DOHH2 (cell line): Measurements from ENCODE around the gene ST3GAL3.

Experiments
- H3F3A ChIP-seq: fragments of 200-600 bp; sonication (generic), shearing (Covaris generic); 2 replicates; pipeline ENCODE4 v1.6.0; 2016; ENCODE audit warnings: antibody characterized with exemption, mild to moderate bottlenecking; ENCODE audit not compliant: control insufficient read depth, insufficient read depth
- H3K27ac ChIP-seq: fragments of 200-600 bp; sonication (generic); 2 replicates; pipeline ENCODE4 v1.5.1; 2014; ENCODE audit warnings: low read depth, mild to moderate bottlenecking, low read length, moderate library complexity
- H3K27me3 ChIP-seq: fragments of 200-600 bp; sonication (generic); 2 replicates; pipeline ENCODE4 v1.6.1; 2014; ENCODE audit warnings: mild to moderate bottlenecking, low read length, mixed read lengths; ENCODE audit not compliant: control insufficient read depth
- H3K36me3 ChIP-seq: fragments of 200-600 bp; sonication (generic); 2 replicates; pipeline ENCODE4 v1.6.1; 2014; ENCODE audit warnings: mild to moderate bottlenecking, low read length, moderate library complexity, mixed read lengths; ENCODE audit not compliant: control insufficient read depth
- H3K4me1 ChIP-seq: fragments of 200-600 bp; sonication (generic); 2 replicates; pipeline ENCODE4 v1.6.1; 2014; ENCODE audit warnings: mild to moderate bottlenecking, low read length, mixed read lengths; ENCODE audit not compliant: control insufficient read depth
- H3K4me2 ChIP-seq: fragments of 200-600 bp; sonication (generic); 2 replicates; pipeline ENCODE4 v1.6.0; 2014; ENCODE audit warnings: mild to moderate bottlenecking, low read length, moderate library complexity
- H3K4me3 ChIP-seq: fragments of 200-600 bp; sonication (generic); 2 replicates; pipeline ENCODE4 v1.5.1; 2014; ENCODE audit warnings: mild to moderate bottlenecking, low read length, mixed read lengths
- H3K79me2 ChIP-seq: fragments of 200-600 bp; sonication (generic); 2 replicates; pipeline ENCODE4 v1.6.1; 2014; ENCODE audit warnings: mild to moderate bottlenecking, low read length, mixed read lengths; ENCODE audit not compliant: control insufficient read depth
- H3K9me2 ChIP-seq: fragments of 200-600 bp; sonication (generic); replicated peaks from 2 replicates; pipeline ENCODE4 v1.6.1; 2014; ENCODE audit warnings: mild to moderate bottlenecking, low read length, mixed read lengths; ENCODE audit not compliant: control insufficient read depth
- H3K9me3 ChIP-seq: fragments of 200-600 bp; sonication (generic); 2 replicates; pipeline ENCODE4 v1.6.1; 2014; ENCODE audit warnings: antibody characterized with exemption, low read length, mixed read lengths; ENCODE audit not compliant: control insufficient read depth, insufficient read depth
- H4K20me1 ChIP-seq: fragments of 200-600 bp; sonication (generic); 2 replicates; pipeline ENCODE4 v1.6.0; 2014; ENCODE audit warnings: low read depth, mild to moderate bottlenecking, antibody characterized with exemption, low read length, moderate library complexity; ENCODE audit not compliant: control insufficient read depth, insufficient read depth
- CTCF ChIP-seq: fragments of 200-600 bp; sonication (generic); IDR thresholded peaks from one replicate; pipeline ENCODE4 v1.5.1; 2014; ENCODE audit warnings: antibody characterized with exemption, mild to moderate bottlenecking, low read depth, low read length; ENCODE audit not compliant: poor library complexity, severe bottlenecking
- EZH2phosphoT487 ChIP-seq: fragments of 200-600 bp; sonication (generic); IDR thresholded peaks from 2 replicates; pipeline ENCODE4 v1.6.1; 2017; ENCODE audit warnings: borderline replicate concordance, mild to moderate bottlenecking, antibody characterized with exemption, low read length, moderate library complexity, mixed read lengths

The ST3GAL3 gene

DNA sequence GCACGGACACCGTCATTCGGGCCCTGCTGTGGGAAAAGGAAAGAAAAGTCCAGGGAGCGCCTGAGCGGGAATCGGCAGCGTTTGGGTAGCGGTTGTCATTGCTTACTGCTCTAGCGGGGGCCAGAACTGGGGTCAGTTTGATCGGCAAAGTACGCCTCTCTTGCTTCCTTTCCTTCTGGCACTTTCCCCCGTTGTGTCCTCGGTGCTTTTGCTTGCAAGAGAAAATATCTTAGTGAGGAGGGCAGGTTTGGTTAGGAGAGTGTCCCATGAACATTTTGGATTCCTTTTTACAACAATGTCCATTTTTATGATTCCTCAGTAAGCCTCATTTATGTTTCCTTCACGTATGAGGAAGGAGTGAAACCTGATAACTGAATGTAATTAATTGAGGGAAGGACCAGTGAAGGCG is 670 bp downstream of the ST3GAL3 start:
- peaks cover 75% of the 10 kb centered on the region for H3K36me3 ChIP-seq

DNA sequence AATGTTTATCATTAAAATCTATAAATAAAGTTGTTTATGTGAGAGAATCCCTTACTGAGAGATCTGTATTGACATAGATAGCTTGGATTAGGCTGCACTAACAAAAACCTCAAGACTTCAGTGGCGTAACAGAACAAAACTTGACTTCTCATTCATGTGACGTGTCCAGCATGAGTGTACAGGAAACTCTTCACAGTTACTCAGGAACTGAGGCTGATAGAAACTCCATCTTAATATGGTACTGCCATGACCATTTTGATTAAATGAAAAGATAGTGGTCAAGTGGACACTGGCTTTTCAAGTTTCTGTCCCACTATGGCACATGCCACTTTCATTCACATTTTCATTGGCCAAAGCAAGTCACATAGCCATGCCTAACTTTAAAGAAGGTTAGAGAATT is 3.7 kb downstream of the ST3GAL3 start:
- Histone ChIP-seq H3K27me3 (no peaks in the 10 kb centered on the region), H3F3A (no peaks in the 10 kb centered on the region), H4K20me1 (no peaks in the 10 kb centered on the region), H3K36me3 (peaks cover 46% of the 10 kb centered on the region), H3K79me2 (peaks cover 76% of the 10 kb centered on the region), H3K9me2 (no peaks in the 10 kb centered on the region), H3K9me3 (no peaks in the 10 kb centered on the region), H3K27ac (no peak overlapping the region), H3K4me3 (no peak overlapping the region), H3K4me1 (peaks cover 18% of the 10 kb centered on the region), H3K4me2 (no peak overlapping the region)
- no peak for TF ChIP-seq EZH2phosphoT487
- no peak for TF ChIP-seq CTCF

More for the DNA sequence above, 670 bp downstream of the ST3GAL3 start:
- Histone ChIP-seq H3K79me2 (peaks cover 66% of the 10 kb centered on the region), H3K4me3 (peak overlapping the region; percentile 88), H3K27me3 (no peaks in the 10 kb centered on the region), H3K9me2 (no peaks in the 10 kb centered on the region), H3F3A (peaks cover 4% of the 10 kb centered on the region; the same call in 1 of the 2 replicates), H3K4me2 (peak overlapping the region; percentile 64), H3K4me1 (peaks cover 26% of the 10 kb centered on the region), H3K9me3 (no peaks in the 10 kb centered on the region), H3K27ac (peak overlapping the region; percentile 55), H4K20me1 (no peaks in the 10 kb centered on the region)
- no peak for TF ChIP-seq CTCF
- TF ChIP-seq EZH2phosphoT487: no peak

- Histone ChIP-seq H3K79me2 (peaks cover 69% of the 10 kb centered on the region), H3K4me1 (peaks cover 12% of the 10 kb centered on the region), H3K9me2 (no peaks in the 10 kb centered on the region), H3F3A (no peaks in the 10 kb centered on the region), H4K20me1 (no peaks in the 10 kb centered on the region), H3K4me3 (no peak overlapping the region), H3K36me3 (peaks cover 41% of the 10 kb centered on the region), H3K27ac (no peak overlapping the region), H3K27me3 (no peaks in the 10 kb centered on the region), H3K9me3 (no peaks in the 10 kb centered on the region), H3K4me2 (no peak overlapping the region)
- TF ChIP-seq EZH2phosphoT487: no peak
- TF ChIP-seq CTCF: no peak
Observed at GRCh38 chr1:43711524-43712386, 4.4 kb downstream of the ST3GAL3 start.
